SK-N-MC (cell line): ENCODE results near the gene RIPOR3.

Experiments
- EZH2 ChIP-seq: fragments of 200-600 bp; sonication (generic); IDR thresholded peaks from one replicate; pipeline ENCODE4 v1.6.1; 2017; ENCODE audit warnings: antibody characterized with exemption
- FOXP2 ChIP-seq: optimal IDR thresholded peaks from 2 replicates; pipeline ENCODE3; 2011; ENCODE audit warnings: mild to moderate bottlenecking, moderate library complexity; ENCODE audit not compliant: insufficient read depth; ENCODE audit errors: extremely low read length, control extremely low read depth
- POLR2AphosphoS5 ChIP-seq: IDR thresholded peaks from 2 replicates; pipeline ENCODE4 v1.6.1; 2012; ENCODE audit warnings: mild to moderate bottlenecking, low read depth, low read length, borderline replicate concordance

GRCh38 chr20:50572938-50573777, 118.2 kb downstream of the RIPOR3 start:
- TF ChIP-seq POLR2AphosphoS5 = no peak
- TF ChIP-seq EZH2 = no peak
- no peak for TF ChIP-seq FOXP2
